CD4-positive, alpha-beta T cell treated with Interleukin-4 for 1 hour (primary cell): ENCODE results near the gene CCDC159.
"Not testable (repeated sequence)": the region's sequence is repeated elsewhere in the genome, so short reads cannot be mapped to it uniquely, and the experiment has no call there.

ENCODE experiments used
- DNase-seq, 2 donors: peaks; one replicate each; pipeline ENCODE4 v3.0.0-alpha.2; 2020 to 2022

The CCDC159 gene

DNA sequence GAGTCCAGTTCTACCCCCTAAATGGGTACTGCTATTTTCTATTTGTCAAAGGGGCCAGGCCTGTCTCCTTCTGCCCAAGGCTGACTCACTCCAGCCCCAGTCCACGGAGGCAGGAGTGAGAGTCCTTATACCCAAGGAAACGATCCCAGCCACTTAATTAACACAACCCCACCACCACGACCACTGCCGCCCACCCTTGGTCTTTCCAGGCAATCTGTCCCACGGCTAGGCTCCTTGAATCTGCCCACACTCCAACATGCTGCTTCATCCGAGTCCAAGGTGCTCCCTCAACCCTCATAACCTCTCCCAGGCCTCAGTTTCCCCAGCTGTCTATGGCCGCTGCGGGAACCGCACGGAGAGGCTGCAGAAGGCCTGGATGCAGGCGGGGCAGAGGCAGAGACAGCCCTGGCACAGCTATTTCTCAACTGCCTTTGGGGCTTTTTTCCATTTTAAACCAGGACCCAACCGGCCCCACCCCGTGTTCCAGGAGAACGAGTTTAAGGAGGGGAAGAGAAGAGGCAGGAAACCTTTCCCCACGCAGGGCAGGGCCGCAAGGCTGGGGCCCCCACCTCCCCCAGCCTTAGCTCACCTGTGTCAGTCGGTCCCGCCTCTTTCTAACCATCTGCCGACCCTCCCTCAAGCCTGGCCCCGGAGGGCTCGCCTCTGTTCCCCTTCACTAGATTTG, 7.6 kb upstream of the CCDC159 start:
- no peak for DNase-seq

DNA sequence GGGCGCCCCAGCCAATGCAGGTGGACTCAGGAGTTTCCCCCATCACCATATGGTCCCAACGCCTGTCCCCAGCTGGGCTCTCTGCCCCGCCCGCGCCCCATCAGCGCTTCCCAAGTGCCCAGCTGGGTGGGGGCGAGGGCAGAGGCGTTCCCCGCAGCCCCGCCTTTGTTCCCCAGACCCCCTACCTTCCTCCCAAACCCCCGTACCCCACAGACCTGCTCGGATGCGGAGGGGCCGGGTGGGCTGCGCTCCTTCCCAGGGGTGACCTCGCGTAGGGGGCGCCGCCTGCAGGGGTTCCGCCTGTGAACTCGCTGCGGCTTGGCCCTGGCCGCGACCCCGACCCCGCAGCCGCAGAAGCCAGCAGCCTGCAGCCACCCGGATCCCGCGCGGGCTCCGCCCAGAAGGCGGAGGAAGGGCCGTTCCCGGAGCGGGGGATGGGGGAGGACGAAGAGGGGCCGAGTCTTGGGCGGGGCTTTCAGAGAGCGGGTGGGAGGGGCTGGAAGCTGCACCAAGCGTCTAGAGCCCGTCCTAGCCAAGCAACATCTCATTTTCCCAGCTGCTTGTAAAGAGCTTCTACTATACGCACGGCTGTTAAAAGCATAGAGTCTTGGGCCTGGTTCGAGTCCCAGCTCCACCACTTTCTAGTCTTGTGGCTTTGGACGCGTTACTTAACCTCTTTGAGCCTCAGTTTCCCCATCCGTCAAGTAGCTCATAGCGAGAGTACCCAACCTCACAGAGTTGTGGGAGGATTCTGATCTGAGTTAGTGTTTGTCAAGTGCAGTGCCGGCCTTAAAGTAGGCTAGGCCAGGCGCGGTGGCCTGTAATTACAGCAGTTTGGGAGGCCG, 6.8 kb upstream of the CCDC159 start, which contains the start of gene RAB3D:
TSS of gene RAB3D (minus strand) at position 404 of the 845 bp plus-strand sequence. CDS start 2,258 bp downstream, outside the sequence.
- DNase-seq = peak; percentile 83 to 85

DNA sequence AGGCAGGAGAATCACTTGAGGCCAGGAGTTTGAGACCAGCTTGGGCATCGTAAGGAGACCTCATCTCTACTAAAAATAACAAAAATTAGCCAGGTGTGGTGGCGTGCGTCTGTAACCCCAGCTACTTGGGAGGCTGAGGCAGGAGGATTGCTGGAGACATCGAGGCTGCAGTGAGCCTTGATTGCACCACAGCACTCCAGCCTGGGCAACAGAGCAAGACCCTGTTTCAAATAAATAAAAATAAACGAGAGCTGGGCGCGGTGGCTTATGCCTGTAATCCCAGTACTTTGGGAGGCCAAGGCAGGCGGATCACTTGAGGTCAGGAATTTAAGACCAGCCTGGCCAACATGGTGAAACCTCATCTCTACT, 6.2 kb upstream of the CCDC159 start:
- DNase-seq = not testable (repeated sequence)

DNA sequence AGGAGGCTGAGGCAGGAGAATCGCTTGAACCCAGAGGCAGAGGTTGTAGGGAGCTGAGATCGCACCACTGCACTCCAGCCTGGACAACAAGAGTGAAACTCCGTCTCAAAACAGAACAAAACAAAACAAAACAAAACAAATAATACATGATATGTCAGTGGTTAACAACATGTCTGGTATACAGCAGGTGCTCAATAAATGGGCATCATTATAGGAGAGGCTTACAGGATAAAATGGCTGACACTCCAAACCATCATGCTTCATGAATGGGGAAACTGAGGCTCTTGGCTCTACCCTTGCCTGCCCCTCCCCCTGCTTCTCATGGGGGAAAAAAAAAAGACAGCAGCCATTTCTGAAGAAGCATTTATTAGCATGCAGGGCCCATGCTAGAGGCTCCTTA, 3.9 kb upstream of the CCDC159 start:
- no peak for DNase-seq

DNA sequence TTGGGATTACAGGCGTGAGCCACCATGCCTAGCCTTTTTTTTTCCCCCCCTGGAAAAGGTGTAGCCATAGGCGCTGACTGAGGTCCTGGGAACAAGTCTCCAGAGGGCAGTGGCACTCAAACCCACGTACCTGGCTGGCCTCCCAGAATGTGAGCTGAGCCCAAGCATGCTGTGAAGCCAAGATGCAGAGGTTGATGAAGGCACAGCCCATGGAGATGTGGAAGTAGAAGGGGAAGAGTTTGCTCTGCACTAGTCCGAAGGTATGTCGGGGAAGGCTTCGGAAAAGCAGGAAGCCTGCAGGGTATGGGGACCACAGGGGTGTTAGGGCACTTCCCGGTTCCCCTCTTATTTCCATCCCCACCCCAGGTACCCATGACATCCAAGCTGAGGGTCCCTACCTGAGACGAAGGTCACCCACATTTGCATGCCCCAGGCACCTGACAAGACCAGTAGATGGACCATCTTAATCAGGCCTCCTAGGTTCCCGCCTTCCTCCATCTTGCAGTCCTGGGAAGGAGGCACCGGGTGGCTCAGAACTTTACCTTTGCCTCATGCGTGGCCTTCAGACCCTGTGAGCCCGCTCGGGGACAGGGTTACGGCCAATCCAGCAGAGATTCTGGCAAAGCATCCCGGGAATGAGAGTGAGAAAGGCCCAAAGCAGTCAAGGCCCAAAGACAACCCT, 1.1 kb upstream of the CCDC159 start:
- no peak for DNase-seq

DNA sequence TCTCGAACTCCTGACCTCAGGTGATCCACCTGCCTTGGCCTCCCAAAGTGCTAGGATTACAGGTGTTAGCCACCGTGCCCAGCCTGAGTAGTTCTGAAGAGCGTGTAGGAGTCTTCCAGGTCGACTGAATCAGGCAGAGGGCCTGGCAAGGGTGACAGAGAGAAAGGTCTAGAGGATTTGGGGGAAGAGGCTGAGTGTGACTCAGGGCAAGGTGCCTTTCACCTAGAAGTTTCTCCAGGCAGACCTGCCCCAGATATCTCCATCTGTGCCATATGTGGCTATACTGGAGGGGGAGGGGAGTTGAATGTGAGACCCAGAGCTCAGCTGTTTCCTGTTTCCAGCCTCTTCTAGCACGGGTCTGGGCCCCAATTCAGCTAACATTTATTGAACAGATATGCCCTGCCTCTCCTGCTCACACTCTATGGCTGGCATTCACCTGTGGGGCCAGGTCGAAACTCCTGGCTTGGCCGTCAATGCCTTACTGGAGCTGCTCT, 1.3 kb downstream of the CCDC159 start:
- DNase-seq = no peak

DNA sequence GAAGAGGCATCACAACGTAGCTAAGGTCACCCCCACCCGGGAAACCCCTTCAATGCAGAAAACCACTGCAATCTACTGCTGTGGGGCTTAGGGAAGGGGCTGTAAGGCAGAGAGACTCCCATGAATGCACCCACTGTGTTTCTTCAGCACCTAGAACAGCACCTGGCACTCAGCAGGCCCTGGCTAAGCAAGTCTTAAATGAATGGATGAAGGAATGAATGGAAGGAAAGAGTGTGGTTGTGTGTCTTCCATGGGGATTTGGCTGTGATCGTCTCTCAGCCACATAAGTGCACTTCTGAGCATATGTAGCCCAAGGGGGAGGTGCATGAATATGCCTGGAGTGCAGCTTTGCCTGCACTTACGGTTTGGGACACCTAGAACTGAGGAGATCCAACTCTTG, 2.9 kb downstream of the CCDC159 start:
- no peak for DNase-seq

DNA sequence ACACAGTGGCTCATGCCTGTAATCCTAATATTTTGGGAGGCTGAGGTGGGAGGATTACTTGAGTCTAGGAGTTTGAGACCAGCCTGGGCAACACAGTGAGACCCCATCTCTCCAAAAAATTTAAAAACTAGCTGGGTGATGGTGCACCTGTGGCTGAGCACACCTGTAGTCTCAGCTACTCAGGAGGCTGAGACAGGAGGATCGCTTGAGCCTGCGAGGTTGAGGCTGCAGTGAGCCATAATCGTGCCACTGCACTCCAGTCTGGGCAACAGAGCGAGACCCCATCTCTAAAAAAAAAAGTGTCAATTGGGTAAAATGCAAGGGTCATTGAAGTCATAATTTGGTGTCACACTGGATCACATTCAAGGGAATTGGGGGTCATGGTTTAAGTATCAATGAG, 7.8 kb downstream of the CCDC159 start:
- DNase-seq = not testable (repeated sequence)

DNA sequence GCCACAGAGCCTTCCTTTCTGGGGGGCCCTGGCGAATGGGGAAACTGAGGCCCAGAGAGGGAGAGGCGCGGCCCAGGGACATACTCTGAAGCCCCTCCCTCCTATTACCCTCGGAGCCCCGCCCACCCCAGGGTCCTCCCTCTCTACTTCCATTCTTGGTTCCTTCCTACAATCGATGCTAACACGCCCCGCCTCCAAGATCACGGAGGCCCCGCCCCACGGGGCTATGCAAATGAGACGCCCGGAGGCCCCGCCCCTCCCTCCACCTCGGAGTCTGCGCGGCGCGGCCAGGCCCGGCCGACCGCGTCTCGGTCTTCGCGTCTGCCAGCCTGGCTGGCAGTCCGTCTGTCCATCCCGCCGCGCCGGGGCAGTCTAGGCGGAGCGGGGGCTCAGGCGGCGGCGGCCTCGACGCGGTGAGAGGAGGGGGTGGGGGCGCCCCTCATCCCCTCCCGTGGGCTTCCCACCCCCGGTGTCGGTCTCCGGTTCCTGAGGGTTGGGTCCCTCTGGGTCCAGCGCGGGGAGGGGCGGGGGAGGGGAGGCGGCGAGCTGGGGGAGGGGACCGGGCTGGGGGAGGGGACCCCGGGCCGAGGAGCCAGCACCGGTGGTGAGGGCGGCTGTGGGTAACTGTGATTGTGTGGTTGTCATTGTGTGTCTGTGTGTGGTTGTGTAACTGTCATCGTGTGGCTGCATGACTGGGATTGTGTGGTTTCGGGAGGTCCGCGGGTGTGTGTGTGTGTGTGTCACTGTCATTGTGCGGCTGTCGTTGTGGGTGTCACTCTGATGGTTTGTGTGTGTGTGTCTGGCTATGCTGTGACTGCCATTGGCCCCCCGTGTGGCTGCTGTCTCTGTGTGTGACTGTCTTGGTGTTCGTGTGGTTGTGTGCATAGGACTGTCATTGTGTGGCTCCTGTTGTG, 9.1 kb downstream of the CCDC159 start, which contains the start of gene PLPPR2:
TSS of gene PLPPR2 (plus strand) at position 273 of the 914 bp plus-strand sequence. CDS start 2,242 bp downstream, outside the sequence.
- peak; percentile 90 to 92 for DNase-seq

DNA sequence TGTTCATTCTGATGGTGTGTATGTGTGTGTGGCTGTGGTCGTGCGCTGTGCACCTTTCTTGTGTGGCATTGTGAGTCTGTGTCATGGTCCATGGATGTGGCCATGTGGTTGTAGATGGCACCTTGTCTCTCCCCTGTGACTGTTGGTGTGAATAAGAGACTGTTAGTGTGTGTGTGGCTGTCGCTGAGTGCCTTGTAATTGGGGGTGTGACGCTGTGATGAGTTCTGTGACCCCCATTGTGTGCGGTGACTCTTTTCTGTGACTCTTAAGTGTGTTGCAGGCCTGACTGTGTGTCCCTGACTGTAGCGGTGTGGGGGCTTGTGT, 9.7 kb downstream of the CCDC159 start:
- DNase-seq = no peak

DNA sequence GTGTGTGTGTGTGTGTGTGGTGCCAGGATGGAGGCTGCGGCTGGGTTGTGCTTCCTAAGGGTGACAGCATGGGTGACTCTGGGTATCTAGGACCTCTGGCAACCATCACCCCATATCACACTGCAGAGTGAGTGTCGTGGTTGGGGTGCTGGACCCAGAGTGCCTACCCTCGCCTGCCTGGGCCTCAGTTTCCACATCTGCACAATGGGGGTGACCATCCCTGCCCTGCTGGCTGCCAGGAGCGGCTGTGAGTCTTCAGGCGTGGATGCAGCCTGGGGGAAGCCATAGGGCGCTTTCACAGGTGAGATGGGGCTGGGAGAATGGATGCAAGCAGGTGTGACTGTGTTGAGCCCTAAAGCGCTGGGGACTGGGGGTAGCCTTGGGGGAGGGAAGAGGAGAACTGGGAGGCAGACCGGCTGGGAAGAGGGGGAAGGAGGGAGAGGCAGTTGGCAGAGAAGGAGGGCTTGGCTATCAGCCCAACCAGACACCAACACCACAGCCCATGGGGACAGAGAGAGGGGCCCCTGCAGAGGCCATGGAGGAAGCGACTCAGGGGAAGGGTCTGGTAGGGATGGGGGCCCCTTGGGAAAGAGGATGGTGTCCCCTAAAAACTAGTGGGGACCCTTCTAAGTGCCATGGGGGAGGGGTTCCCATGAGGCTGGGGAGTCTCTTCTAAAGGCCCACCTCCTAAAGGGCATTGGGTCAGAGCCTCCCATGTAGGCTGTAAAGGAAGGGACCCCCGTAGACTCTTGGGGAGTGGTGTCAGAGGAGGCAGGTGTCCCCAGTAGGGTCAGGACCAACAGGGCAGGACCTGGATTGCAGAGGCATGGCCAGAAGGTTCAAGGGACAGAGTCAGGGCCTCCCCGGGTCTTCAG, 10.6 kb downstream of the CCDC159 start:
- DNase-seq = no peak

DNA sequence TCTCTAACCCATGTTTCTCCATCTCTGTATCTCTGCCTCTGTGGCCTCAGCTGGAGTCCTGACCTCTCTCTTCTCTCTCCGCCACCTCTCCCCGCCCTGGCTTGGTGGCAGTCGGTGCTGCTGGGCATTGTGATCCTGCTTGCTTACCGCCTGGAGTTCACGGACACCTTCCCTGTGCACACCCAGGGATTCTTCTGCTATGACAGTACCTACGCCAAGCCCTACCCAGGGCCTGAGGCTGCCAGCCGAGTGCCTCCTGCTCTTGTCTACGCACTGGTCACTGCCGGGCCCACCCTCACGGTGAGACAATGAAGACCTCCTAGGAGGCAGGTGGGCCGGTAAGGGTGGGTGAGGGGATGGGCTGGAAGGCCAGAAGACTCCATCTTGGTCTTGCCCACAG, 13.1 kb downstream of the CCDC159 start:
- no peak for DNase-seq

DNA sequence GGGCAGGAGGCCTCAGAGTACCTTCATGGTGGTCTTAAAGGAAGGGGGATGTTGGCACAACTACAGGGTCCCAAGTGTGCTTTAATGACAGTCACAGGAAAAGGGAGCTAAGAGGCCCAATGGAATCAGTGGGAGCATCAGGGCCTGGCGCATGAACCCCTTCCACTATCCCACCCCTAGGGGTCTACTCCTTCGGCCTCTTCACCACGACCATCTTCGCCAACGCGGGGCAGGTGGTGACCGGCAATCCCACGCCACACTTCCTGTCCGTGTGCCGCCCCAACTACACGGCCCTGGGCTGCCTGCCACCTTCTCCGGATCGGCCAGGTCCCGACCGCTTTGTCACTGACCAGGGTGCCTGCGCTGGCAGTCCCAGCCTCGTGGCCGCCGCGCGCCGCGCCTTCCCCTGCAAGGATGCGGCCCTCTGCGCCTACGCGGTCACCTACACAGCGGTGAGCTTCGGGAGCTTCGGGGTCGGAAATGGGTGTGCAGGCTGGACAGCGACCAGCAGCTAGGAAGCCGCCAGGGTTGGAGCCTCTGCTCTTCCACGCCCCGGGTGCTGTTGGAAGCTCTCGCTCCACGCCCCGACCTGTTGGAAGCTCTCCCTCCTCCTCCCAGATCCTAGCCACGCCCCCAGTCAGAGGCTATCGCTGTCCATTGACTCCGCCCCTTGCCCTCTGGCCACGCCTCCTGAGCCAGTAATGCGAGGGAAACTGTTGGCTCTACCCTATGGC, 14.9 kb downstream of the CCDC159 start:
- no peak for DNase-seq

DNA sequence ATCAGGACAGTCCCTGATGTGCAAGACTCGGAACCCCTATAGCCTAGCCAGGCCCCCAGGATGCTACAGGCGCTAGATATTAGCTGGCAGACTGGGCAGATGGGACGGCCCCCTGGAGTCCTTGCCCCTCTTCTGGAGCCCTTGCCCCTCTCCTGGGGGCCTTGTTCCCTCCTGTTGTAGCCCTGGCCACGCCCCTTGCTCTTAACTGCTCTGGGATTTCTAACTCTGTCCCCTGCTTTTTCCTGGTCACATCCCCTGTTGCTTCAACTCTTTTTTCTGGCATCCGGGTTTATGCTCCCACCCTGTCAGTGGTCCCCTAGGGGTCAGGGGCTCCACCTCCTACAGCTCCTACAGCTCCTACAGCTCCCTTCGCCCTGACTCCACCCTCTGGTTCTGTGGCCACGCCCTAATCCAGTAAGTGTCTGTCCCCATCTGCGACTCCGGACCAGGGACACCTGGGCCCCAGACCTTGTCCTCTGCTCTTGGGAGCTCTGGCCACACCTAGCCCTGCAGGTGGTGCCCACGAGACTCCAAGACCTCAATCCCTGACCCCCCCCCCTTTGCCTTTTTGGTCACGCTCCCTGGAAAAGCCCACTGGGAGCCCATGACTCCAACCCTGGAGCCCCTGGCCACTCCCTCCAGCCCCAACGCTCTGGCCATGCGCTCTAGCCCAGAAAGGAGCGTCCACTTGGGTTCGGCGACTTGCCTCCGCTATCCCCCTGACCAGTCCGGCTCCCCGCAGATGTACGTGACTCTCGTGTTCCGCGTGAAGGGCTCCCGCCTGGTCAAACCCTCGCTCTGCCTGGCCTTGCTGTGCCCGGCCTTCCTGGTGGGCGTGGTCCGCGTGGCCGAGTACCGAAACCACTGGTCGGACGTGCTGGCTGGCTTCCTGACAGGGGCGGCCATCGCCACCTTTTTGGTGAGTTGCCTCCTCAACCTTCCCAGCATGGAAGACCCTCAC, 15.7 kb downstream of the CCDC159 start:
- DNase-seq = no peak

DNA sequence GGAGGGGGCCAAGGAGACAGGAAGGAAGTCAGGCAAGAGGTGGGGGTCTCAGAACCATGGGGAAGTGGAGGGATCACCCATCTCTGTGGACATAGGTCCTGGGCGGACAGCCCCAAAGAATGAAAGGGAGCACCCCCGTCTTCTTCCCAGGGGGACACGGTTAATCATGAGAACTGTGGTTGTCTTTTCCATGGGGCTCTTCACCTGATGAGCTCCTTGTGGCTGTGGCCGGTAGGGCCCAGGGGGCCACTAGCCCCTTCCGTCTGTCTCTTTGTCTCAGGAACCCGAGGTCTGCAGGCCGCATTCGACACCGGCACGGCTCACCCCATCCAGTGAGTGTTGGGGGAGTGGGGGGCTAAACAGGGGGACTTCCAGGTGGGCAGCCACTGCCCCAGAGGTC, 17.6 kb downstream of the CCDC159 start:
- no peak for DNase-seq

DNA sequence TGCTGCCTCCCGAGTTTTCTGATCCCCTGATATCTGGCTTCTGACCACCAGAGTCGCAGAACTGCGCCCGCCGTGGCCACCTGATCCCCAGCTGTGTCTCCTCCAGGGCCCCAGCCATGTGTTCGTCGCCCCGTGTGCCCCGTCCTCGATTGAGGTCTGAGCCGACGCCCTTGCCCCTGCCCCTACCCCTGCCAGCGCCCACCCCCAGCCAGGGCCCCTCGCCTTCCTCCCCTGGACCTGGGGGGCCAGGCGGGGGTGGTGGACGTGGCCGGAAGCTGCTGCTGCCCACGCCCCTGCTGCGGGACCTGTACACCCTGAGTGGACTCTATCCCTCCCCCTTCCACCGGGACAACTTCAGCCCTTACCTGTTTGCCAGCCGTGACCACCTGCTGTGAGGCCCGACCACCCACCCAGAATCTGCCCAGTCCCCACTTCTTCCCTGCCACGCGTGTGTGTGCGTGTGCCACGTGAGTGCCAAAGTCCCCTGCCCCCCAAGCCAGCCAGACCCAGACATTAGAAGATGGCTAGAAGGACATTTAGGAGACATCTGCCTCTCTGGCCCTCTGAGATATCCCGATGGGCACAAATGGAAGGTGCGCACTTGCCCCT, 18.1 kb downstream of the CCDC159 start:
- DNase-seq = no peak

DNA sequence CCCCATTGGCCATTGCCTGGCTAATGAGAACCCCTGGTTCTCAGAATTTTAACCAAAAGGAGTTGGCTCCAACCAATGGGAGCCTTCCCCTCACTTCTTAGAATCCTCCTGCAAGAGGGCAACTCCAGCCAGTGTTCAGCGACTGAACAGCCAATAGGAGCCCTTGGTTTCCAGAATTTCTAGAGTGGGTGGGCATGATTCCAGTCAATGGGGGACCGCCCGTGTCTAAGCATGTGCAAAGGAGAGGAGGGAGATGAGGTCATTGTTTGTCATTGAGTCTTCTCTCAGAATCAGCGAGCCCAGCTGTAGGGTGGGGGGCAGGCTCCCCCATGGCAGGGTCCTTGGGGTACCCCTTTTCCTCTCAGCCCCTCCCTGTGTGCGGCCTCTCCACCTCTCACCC, 18.6 kb downstream of the CCDC159 start:
- no peak for DNase-seq

DNA sequence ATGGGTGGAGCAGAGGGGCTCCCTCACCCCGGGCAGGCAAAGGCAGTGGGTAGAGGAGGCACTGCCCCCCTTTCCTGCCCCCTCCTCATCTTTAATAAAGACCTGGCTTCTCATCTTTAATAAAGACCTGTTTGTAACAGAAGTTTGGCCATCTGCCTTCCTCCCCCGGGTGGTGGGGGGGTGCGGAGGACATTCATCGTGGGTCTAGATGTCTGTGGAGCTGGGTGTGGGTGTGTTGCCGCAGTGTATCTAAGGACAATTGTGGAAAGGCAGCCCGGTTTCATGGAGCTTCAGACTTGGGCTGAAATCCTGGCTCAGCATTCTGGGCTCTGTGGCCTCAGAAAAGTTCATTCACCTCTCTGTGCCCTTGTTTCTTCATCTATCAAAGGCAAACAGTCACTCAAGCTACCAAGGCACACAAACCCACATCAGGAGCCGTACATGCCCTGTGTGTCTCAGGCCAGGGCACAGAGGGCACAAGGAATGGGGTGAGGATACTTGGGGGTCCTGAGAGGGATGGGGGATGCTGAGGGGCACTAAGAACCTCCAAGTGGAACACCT, 19.3 kb downstream of the CCDC159 start:
- DNase-seq = no peak

DNA sequence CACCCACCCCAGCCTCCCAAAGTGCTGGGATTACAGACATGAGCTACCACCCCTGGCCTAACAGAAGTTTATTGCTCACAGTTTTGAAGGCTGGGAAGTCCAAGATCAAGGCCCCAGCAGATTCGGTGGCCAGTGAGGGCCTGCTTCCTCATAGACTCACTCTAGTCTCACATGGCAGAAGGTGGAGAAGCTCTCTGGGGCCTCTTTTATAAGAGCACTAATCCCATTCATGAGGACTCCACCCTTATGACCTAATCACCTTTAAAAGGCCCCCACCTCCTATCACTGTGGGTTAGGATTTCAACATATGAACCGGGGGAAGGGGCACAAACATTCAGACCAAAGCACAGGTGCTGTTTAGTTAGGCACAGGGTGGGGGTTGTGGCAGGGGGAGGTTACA, 21.2 kb downstream of the CCDC159 start:
- DNase-seq = no peak
